ENCODE measurements around the gene CFAP210.

Gene CFAP210

DNA sequence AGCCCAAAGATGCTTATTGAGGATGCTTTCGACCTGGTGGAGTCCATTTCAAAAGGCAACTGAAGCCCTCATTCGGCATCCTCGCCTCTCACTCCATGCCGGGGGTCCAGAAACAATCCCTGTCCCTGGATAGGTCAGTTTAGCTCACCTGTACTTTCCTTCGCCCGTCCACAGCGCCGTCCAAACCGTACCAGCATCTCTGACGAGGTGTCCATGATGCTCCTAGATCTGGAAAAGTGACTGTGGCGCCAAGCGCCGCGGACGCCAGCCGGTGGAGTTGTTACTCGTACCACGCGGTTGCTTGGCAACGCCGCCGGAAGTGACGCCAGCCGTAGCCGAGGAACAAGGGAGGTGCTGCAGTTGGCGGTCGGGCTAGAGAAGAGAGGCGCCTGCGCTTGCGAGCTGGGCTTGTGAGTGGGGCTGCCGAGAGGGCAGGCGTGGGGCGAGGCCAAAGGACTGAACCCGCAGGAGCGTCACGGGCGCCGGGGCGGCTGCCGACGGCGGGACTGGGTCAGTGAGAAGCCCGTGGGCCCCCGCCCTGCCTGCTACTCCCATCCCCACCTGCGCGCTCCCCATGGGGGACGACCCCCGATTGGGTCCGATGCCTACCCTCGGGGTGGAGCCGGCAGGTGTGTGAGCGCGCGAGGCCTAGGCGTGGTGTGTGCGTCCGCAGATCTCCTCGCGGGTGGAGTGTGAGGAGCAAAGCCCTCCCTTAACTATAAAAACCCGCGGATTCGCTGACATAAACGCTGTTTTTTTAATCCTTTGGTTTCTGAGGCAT, at the start of gene CFAP210, which contains the start of gene PHOSPHO2:
Gene CFAP210 (minus strand): TSS at position 293 of the 781 bp plus-strand sequence. CDS start 78 bp downstream, at position 215.
Gene PHOSPHO2 (plus strand): TSS at position 357 of the 781 bp plus-strand sequence. CDS start 6,503 bp downstream, outside the sequence.
- peak; percentile 35 for DNase-seq

DNA sequence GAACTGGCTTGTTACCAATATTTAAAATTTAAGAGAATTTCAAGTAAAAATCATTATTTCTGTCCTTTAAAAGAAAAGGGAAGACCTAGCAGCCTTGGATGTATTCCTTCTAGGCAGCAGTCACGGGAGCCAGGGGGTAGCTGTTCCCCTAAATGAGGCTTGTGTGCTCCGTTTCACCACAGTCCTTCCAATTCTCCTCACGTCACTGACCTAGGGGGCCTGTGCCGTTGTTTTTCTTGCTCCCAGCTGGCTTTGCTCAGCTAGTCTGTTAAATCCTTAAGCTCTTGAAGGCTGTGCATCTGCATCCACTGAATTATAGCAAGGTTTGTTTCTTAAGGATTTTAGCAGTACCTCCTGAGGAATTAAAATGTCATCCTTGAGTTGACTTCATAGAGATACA, 49.3 kb upstream of the CFAP210 start:
- no peak for DNase-seq

- DNase-seq, result no peak
Measured at GRCh38 chr2:169739351-169739750, 45.1 kb upstream of the CFAP210 start.

DNA sequence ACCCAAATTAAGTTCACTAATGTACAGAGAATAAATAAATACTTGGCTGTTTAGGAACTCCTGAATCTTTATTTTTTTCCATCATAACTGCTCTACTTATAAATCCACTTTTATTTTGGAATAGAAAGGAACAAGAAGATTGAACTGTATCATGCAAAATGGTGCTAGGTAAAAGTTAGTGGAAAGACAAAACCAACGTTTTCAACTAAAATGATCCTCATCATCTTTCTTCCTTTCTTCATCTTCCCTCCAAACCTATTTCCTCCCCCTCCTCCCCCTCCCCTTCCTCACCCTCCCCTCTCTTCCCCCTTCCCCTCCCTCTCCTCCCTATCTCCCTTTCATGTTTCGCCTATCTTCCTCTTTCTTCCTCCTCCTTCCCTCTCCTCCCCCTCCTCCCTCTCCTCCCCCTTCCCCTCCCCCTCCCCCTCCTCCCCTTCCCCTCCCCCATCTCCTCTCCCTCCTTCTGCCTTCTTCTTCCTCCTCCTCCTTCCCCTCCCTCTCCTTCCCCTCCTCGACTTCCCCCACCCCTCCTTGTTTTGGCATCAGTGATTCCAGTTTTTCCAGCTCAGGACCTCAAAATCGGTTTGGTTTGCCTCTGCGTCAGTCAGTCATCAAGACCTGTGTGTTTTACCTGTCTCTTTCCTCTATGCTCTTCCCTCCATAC, 44.5 kb upstream of the CFAP210 start:
- DNase-seq, result no peak

DNA sequence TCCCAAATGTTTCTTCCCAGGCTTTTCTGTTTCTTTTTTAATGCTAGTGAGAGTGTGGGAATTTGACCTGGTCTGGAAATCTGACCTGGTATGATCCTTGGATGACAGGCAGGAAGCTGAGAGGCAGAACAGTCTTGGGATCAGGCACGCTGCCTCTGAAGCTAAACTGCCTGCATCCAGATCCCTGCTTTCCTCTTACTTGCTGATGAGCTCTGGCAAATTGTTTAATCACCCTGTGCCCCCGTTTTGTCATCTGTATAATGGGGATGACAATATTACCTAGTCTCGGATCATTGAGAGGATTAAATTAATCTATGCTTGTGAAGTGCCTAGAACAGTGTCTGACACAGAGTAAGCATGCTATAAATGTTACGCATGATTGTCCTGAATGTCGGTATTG, 42.7 kb upstream of the CFAP210 start:
- no peak for DNase-seq

DNA sequence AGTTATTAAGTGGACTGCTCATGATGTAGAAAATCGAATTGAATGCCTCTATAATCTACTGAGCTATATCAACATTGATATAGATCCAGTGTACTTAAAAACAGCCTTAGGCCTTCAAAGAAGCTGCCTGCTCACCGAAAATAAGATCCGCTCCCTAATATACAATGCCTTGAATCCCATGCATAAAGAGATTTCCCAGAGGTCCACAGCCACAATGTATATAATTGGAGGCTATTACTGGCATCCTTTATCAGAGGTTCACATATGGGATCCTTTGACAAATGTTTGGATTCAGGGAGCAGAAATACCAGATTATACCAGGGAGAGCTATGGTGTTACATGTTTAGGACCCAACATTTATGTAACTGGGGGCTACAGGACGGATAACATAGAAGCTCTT, 41.4 kb upstream of the CFAP210 start:
- no peak for DNase-seq

DNA sequence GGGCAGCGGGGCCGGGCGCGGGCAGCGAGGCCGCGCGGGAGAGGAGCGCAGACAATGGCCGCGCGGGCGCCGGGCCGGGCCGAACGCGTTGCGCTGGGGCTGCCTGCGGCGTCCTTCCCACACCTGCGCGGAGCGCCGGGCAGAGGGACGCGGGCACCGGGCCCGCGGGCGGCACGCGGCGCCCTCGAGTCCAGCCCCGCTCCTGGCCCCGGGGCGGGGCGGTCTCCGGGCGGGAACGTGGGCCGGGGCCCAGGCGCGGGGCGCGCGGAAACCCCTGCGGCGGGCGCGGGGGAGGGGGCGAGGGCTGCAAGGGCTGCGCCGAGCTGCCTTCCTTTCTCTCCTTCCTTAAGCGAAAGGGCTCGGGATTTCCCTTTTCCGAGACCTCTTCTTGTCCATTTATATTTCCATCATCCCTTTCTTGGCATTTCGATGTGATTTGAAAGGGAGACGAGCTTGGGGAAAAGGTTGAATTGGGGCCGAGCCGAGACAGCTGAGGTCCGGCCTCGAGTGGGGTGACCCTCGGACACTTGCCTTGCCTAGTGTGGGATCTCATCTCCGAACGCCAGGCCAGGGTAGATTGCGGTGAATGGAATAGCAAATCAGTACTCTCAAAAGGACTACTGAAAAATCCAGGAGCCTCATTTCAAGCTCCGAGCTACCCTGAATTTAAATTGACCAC, 40.1 kb upstream of the CFAP210 start:
- DNase-seq, result no peak

DNA sequence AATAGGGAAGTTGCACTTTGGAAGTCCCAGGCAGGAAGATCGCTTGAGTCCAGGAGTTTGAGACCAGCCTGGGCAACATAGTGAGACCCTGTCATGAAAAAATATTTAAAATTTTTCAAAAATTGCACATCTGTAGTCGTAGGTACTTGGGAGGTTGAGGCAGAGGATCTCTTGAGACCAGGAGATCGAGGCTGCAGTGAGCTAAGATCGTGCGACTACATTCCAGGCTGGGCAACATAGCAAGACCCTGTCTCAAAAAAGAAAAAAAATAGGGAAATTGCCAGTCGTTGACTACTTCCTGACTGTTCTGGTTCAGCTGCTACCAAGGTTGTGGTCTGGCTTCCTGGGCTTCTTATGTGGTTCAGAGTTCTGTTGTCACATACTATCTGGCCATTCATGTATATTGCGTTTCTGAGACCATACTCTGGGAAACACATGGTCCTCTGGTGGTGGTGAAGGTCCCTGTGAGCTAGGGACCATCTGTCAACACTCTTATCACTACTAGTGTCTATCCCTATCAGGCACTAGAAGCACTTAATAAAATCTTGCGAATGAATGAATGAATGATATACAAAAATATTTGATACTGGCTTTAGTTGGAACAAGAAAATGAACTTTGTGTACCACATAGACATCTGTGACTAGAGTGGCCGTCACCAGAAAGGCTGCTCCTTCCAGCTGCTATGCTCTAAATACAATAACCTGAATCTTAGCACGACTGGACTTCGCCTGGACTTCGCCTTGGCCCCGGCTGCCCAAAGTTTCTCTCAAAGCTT, 38.6 kb upstream of the CFAP210 start:
- DNase-seq, result no peak

DNA sequence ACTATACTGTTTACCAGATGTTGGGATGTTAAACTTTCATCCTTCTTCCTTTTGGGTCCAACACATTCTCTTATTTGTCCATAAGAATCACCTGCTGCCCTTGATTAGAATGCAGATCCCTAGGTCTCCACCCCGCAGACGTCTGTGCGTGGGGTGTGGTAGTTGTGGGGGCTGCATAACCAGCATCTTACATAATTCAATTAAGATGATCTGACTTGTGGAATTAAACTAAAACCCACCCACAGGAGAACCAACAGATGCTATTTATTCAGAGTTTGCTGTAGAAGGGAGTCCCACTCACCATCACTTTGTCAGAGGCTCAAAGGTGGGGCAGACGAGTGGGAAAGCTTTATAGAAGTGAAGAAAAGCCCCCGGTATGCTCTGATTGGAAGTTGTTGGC, 37.9 kb upstream of the CFAP210 start:
- DNase-seq, result no peak

DNA sequence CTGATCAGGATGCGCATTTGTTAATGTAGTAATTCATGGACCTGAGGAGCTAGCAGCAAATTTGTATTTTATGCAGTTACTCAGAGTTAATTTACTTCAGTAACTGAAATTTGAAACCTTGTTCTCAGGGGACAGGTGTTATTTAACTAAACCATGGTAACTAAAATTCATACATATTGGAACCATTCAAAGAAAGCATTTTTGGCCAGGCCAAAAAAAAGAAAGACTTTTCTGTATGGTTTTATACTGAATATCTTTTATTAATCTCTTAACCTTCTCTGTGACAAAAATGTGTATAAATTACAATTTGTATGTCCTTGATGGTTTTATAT, 35.0 kb upstream of the CFAP210 start:
- DNase-seq, result no peak

DNA sequence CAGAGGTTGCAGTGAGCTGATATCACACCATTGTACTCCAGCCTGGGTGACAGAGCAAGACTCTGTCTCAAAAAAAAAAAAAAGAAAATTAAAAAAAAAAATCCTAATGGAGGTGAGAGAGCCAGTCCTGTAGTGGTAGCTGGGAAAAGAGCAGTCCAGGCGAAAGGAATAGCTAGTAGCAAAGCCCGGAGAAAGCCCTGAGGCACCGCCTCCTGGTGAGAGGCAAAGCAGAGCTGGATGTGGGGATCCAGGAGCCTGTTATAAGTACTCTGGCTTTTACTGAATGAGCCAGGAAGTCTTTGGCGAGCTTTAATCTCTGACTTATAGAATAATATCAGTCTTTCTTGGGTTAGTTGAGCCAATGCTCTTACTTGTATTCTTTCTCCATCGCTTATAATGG, 32.9 kb upstream of the CFAP210 start:
- DNase-seq, result no peak

GRCh38 chr2:169721016-169721415, 26.8 kb upstream of the CFAP210 start:
- DNase-seq, result no peak

- no peak for DNase-seq
Measured at GRCh38 chr2:169718930-169719504, 24.8 kb upstream of the CFAP210 start.

- DNase-seq, result no peak
Measured at GRCh38 chr2:169717691-169718063, 23.5 kb upstream of the CFAP210 start.

- no peak for DNase-seq
Measured at GRCh38 chr2:169716938-169717690, 22.9 kb upstream of the CFAP210 start.

- no peak for DNase-seq
Measured at GRCh38 chr2:169716238-169716886, 22.2 kb upstream of the CFAP210 start.

- DNase-seq, result no peak
Measured at GRCh38 chr2:169715379-169716237, 21.4 kb upstream of the CFAP210 start.

DNA sequence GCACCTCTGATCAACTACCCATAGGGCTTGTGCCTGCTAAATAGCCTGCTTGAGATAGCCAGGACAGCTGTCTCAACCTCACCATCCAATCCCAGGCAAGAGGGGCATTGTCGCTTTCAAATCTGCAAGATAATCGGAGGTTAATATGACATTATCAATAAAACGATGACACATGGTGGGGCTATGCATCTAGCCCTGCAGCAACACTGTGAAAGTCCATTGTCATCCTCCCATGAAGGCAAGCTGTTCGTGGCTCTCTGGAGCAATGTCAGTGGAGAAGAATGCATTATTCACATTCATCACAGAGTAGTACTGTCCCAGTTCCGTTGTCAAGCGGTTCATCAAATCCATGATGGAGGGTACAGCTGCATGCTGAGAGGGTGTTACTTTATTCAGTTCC, 20.5 kb upstream of the CFAP210 start:
- DNase-seq, result no peak

GRCh38 chr2:169713331-169713730, 19.1 kb upstream of the CFAP210 start:
- no peak for DNase-seq

DNA sequence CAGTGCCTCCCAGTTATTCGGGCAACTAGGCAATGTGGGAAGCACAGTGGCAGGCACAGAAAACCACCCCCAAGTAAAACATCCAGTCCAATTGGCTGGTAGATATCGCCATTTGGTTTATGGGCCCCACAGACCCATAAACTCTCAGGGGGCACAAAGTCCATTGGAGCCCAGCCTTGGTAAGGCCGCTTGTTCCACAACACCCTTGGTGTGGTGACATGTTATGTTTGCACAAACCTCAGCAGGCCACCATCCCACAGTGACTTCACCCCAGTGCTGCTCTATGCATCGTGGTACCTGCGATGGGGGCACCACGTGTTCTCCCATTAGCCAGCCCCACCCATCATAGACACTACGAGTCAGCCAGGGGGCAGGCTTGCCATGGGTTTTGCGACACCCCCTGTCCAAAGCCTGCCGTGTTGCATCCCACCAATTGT, 18.6 kb upstream of the CFAP210 start:
- DNase-seq, result no peak
